ENCODE data around the gene PGR. TPM values are rescaled to one million over a fixed set of nuclear protein-coding genes. Genes with fewer than 3 reads are reported as not detected.

PGR gene
- polyA plus RNA-seq, 2 of the 4 experiments (the other 2 are of a cell fraction) = not detected

- Histone ChIP-seq H3K27ac (no peak overlapping the region), H3K9me3 (no peaks in the 10 kb centered on the region), H3K4me1 (no peaks in the 10 kb centered on the region), H3K4me2 (no peak overlapping the region), H3K4me3 (no peak overlapping the region)
- DNase-seq (ENCODE audit: low read depth in 1 of 2, low spot score in 1 of 2) (no peak), ATAC-seq (no peak), FAIRE-seq (no peak)
- no peak for TF ChIP-seq JUNB (IDR thresholded peaks at IDR 0.05)
- TF ChIP-seq MAX (IDR thresholded peaks at IDR 0.05) = no peak
- no peak for TF ChIP-seq POLR2AphosphoS2 (conservative IDR thresholded peaks at IDR 0.05; ENCODE audit: low read length)
- no peak for TF ChIP-seq HOXB13 (CRISPR knock-in tag; IDR thresholded peaks at IDR 0.05; ENCODE audit: low read depth)
- no peak for TF ChIP-seq CHD2 (IDR thresholded peaks at IDR 0.05; ENCODE audit: low read length, partially characterized antibody)
- ChIA-PET POLR2A (no interaction called here), CTCF (no interaction called here)
- 26% methylated on average over 3 of the region's 3 CpGs for WGBS (ENCODE audit: missing lambda C conversion rate)
These were observed 65.9 kb downstream of the PGR start for GRCh38 chr11:101063706-101064105.

DNA sequence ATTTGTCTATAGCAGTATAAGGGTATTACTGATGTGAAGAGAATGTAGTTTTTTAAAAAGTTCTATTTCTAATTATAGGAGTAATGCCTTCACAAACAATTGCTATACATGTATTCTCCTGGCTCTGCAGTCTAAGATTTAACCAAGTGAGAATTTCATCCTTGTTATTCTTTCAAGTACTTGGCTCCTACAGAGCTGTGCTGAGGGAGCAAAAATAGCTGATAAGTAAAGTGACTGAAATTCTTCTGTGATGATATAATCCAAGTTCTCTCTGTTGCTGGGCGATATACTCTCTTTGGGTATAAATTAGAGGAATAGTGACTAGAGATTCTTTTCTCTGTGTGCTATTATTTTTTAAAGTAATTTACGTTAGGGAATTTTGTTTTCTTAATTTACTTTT is 68.0 kb downstream of the PGR start:
- DNase-seq (ENCODE audit: low read depth in 1 of 2, low spot score in 1 of 2) (no peak), FAIRE-seq (no peak), ATAC-seq (no peak)
- WGBS (ENCODE audit: missing lambda C conversion rate) = 42% methylated on average over 2 of the region's 2 CpGs
- H3K27ac ChIP-seq = no peak overlapping the region
- H3K9me3 ChIP-seq = no peaks in the 10 kb centered on the region
- TF ChIP-seq GATA3 (IDR thresholded peaks at IDR 0.05; ENCODE audit: borderline replicate concordance) (no peak), CHD2 (IDR thresholded peaks at IDR 0.05; ENCODE audit: low read length, partially characterized antibody) (no peak), ESRRA (IDR thresholded peaks at IDR 0.05; ENCODE audit: borderline replicate concordance, low read length) (no peak), POLR2A (IDR thresholded peaks at IDR 0.05; ENCODE audit: low read length) (no peak), HMGXB4 (CRISPR knock-in tag; IDR thresholded peaks at IDR 0.05; ENCODE audit: borderline replicate concordance) (no peak), HOXB5 (CRISPR knock-in tag; IDR thresholded peaks at IDR 0.05) (no peak), MAX (IDR thresholded peaks at IDR 0.05) (no peak), EP300 (IDR thresholded peaks at IDR 0.05) (no peak), RARB (CRISPR knock-in tag; IDR thresholded peaks at IDR 0.05) (no peak), SMC3 (IDR thresholded peaks at IDR 0.05) (no peak), BHLHE40 (IDR thresholded peaks at IDR 0.05; ENCODE audit: low read depth, low read length) (no peak), ZNF302 (CRISPR knock-in tag; IDR thresholded peaks at IDR 0.05) (no peak)
- TF ChIP-seq, protein P1, sequence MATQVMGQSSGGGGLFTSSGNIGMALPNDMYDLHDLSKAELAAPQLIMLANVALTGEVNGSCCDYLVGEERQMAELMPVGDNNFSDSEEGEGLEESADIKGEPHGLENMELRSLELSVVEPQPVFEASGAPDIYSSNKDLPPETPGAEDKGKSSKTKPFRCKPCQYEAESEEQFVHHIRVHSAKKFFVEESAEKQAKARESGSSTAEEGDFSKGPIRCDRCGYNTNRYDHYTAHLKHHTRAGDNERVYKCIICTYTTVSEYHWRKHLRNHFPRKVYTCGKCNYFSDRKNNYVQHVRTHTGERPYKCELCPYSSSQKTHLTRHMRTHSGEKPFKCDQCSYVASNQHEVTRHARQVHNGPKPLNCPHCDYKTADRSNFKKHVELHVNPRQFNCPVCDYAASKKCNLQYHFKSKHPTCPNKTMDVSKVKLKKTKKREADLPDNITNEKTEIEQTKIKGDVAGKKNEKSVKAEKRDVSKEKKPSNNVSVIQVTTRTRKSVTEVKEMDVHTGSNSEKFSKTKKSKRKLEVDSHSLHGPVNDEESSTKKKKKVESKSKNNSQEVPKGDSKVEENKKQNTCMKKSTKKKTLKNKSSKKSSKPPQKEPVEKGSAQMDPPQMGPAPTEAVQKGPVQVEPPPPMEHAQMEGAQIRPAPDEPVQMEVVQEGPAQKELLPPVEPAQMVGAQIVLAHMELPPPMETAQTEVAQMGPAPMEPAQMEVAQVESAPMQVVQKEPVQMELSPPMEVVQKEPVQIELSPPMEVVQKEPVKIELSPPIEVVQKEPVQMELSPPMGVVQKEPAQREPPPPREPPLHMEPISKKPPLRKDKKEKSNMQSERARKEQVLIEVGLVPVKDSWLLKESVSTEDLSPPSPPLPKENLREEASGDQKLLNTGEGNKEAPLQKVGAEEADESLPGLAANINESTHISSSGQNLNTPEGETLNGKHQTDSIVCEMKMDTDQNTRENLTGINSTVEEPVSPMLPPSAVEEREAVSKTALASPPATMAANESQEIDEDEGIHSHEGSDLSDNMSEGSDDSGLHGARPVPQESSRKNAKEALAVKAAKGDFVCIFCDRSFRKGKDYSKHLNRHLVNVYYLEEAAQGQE (IDR thresholded peaks at IDR 0.05) = no peak
- ChIA-PET CTCF (interaction anchor here (0.6 kb wide), 1 partner anchor 349 kb away, joined by 4 read pairs; no protein-coding TSS in a partner anchor), POLR2A (no interaction called here)
- no peaks in the 10 kb centered on the region for H3K4me1 ChIP-seq
- H3K4me2 ChIP-seq = no peak overlapping the region
- H3K4me3 ChIP-seq = no peak overlapping the region

- TF ChIP-seq HOXB13 (CRISPR knock-in tag; IDR thresholded peaks at IDR 0.05; ENCODE audit: low read depth) = no peak
- no peak for TF ChIP-seq NR3C1 (IDR thresholded peaks at IDR 0.05)
- no peak for TF ChIP-seq HOXB5 (CRISPR knock-in tag; IDR thresholded peaks at IDR 0.05)
- no peak for TF ChIP-seq ZFP36 (IDR thresholded peaks at IDR 0.05; ENCODE audit: borderline replicate concordance, partially characterized antibody)
- TF ChIP-seq ESRRA (IDR thresholded peaks at IDR 0.05; ENCODE audit: borderline replicate concordance, low read length) = no peak
- no peak for TF ChIP-seq ZSCAN20 (CRISPR knock-in tag; IDR thresholded peaks at IDR 0.05)
- TF ChIP-seq CHD2 (IDR thresholded peaks at IDR 0.05; ENCODE audit: low read length, partially characterized antibody) = no peak
- no peak for TF ChIP-seq MAFK (IDR thresholded peaks at IDR 0.05; ENCODE audit: partially characterized antibody)
- no peak for TF ChIP-seq TFCP2L1 (CRISPR knock-in tag; IDR thresholded peaks at IDR 0.05)
- no peak for TF ChIP-seq KDM5A (IDR thresholded peaks at IDR 0.05)
- TF ChIP-seq HMGXB4 (CRISPR knock-in tag; IDR thresholded peaks at IDR 0.05; ENCODE audit: borderline replicate concordance) = no peak
- ChIA-PET POLR2A (no interaction called here), CTCF (no interaction called here)
- DNase-seq (ENCODE audit: low read depth in 1 of 2, low spot score in 1 of 2) (no peak), ATAC-seq (no peak), FAIRE-seq (no peak)
- Histone ChIP-seq H3K4me3 (no peak overlapping the region), H3K4me1 (no peaks in the 10 kb centered on the region), H3K9me3 (no peaks in the 10 kb centered on the region), H3K27ac (no peak overlapping the region), H3K4me2 (no peak overlapping the region)
- WGBS (ENCODE audit: missing lambda C conversion rate) = 48% methylated on average over 4 of the region's 4 CpGs
These were observed 70.3 kb downstream of the PGR start for GRCh38 chr11:101059331-101059730.
